Fibroblast of mammary gland (primary cell): ENCODE measurements around the gene PRDM5.

ENCODE experiments used
- DNase-seq: peaks from one replicate; pipeline ENCODE4 v3.0.0-alpha.2; 2010; ENCODE audit warnings: low read depth
- H3K4me3 ChIP-seq: 2 replicates; pipeline ENCODE4 v1.5.1; 2011; ENCODE audit warnings: low read depth, mild to moderate bottlenecking, low read length, moderate library complexity; ENCODE audit not compliant: control insufficient read depth
- TF ChIP-seq, protein P1 (sequence below): conservative IDR thresholded peaks from 2 replicates; pipeline ENCODE4 v1.5.1; 2011; ENCODE audit warnings: low read depth, low read length, inconsistent platforms; ENCODE audit not compliant: control insufficient read depth, insufficient read depth

The PRDM5 gene

GRCh38 chr4:120709991-120710390 lies 212.5 kb downstream of the PRDM5 start:
- TF ChIP-seq, protein P1, sequence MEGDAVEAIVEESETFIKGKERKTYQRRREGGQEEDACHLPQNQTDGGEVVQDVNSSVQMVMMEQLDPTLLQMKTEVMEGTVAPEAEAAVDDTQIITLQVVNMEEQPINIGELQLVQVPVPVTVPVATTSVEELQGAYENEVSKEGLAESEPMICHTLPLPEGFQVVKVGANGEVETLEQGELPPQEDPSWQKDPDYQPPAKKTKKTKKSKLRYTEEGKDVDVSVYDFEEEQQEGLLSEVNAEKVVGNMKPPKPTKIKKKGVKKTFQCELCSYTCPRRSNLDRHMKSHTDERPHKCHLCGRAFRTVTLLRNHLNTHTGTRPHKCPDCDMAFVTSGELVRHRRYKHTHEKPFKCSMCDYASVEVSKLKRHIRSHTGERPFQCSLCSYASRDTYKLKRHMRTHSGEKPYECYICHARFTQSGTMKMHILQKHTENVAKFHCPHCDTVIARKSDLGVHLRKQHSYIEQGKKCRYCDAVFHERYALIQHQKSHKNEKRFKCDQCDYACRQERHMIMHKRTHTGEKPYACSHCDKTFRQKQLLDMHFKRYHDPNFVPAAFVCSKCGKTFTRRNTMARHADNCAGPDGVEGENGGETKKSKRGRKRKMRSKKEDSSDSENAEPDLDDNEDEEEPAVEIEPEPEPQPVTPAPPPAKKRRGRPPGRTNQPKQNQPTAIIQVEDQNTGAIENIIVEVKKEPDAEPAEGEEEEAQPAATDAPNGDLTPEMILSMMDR: no peak
- peak; percentile 65 for DNase-seq

DNA sequence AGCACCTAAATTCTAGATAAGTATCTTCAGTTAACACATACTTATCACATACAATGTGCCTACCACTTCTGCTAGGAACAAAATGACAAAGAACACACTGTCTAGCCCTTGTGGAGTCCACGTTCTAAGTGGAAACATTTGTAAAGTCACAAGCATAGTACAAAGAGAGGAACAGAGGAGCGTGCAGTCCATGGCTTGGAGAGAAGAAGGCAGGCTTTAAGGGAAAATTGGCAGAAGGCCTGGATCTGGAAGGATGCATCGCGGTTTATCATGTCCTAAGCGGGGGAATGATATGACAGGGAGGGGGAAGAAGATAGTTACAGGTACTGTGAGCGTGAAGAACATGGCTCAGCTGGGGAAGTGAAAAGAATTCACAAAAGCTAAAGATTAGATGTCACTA lies 218.0 kb downstream of the PRDM5 start:
- peak; percentile 18 for DNase-seq
- TF ChIP-seq, protein P1: no peak
- H3K4me3 ChIP-seq: no peak overlapping the region

More at GRCh38 chr4:120709991-120710390, 212.5 kb downstream of the PRDM5 start:
- no peak overlapping the region for H3K4me3 ChIP-seq

- DNase-seq: peak; percentile 27
- TF ChIP-seq, protein P1: no peak
Observed at GRCh38 chr4:120703908-120704307, 218.6 kb downstream of the PRDM5 start.

DNA sequence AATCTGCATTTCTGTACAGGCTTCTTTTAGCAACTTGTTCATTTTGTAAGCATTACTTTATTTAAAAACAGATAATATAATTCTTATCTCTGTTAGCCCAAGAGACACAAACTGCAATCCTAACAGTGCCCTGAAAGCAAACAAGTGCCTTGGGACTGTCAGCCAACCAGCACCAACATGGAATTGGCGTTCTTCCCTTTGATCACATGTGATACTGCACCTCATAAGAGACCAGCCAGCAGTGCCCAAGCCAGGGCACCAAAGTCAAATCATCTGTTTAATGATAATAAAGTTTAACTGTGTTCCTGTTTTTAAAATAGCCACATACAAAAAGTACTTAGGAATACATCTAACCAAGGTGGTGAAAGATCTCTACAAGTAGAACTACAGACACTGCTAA lies 223.2 kb downstream of the PRDM5 start:
- TF ChIP-seq, protein P1: no peak
- DNase-seq: no peak
- no peak overlapping the region for H3K4me3 ChIP-seq

More at GRCh38 chr4:120703908-120704307, 218.6 kb downstream of the PRDM5 start:
- no peak overlapping the region for H3K4me3 ChIP-seq

- TF ChIP-seq, protein P1: no peak
- DNase-seq: peak; percentile 89
- no peak overlapping the region for H3K4me3 ChIP-seq
Observed at GRCh38 chr4:120694973-120695372, 227.6 kb downstream of the PRDM5 start.

- H3K4me3 ChIP-seq: no peak overlapping the region
- DNase-seq: no peak
- TF ChIP-seq, protein P1: no peak
Observed at GRCh38 chr4:120693816-120694215, 228.7 kb downstream of the PRDM5 start.

DNA sequence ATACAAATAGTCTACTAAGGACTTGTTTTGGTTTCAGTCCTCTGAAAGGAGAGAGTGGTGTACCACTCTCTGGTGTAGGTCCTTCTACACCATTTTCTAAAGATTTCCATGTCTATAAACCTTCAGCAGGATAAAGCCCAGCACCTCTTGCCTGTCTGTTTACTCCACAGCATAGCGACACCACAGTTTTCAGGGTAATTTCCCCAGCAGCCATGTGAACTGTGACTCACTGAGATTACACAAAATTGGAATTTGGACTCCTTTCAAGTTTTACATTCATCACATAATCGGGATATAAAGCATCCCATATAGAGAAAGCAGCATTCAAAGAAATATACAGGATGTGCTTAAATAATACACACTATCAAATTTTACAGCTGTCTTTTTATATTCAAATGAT lies 229.6 kb downstream of the PRDM5 start:
- peak; percentile 92 for DNase-seq
- TF ChIP-seq, protein P1: no peak
- no peak overlapping the region for H3K4me3 ChIP-seq
